Astrocyte (in vitro differentiated cells and primary cell): ENCODE measurements around the gene BRD4.

Experiments
- EZH2 ChIP-seq: IDR thresholded peaks from 2 replicates; pipeline ENCODE4 v1.6.1; 2012; ENCODE audit warnings: mild to moderate bottlenecking, low read length, inconsistent platforms; ENCODE audit not compliant: insufficient read depth
- TF ChIP-seq, protein P1 (sequence below): IDR thresholded peaks from 2 replicates; pipeline ENCODE4 v1.5.1; 2011; ENCODE audit warnings: low read depth, mild to moderate bottlenecking, inconsistent platforms, low read length, moderate library complexity; ENCODE audit not compliant: insufficient read depth

DNA sequence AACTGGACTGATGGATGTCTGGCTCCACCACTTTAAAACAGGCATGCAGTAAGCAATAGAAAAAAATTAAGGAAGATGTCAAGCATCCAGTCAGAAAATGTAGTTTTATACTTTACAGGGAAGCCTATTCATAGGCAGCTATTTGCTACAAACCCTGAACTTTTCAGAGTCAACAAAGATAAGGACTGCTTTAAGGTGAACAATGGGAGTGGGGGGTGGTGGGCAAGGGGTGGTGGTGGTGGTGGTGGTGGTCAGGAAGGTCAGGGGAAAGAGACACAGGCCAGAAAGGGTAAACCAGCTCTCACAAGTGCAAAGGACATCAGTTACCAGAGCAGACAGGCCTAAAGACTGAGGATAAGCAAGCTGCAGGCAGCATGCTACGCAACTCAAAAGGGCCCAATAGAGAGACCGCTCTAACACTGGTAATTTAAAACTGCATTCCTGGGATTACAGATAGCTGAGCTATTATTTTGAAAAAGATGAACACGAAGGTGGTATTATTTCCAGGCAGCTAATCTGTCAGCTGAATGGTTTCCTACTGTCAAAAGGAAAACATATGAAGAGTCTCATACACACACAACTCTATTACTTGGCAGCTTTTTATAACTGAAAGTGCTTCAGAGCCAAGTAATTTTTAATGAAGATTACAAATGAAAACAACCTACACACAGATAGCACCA, 14.8 kb downstream of the BRD4 start:
- TF ChIP-seq, protein P1, sequence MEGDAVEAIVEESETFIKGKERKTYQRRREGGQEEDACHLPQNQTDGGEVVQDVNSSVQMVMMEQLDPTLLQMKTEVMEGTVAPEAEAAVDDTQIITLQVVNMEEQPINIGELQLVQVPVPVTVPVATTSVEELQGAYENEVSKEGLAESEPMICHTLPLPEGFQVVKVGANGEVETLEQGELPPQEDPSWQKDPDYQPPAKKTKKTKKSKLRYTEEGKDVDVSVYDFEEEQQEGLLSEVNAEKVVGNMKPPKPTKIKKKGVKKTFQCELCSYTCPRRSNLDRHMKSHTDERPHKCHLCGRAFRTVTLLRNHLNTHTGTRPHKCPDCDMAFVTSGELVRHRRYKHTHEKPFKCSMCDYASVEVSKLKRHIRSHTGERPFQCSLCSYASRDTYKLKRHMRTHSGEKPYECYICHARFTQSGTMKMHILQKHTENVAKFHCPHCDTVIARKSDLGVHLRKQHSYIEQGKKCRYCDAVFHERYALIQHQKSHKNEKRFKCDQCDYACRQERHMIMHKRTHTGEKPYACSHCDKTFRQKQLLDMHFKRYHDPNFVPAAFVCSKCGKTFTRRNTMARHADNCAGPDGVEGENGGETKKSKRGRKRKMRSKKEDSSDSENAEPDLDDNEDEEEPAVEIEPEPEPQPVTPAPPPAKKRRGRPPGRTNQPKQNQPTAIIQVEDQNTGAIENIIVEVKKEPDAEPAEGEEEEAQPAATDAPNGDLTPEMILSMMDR, result no peak
- no peak for TF ChIP-seq EZH2
